Islet of Langerhans (tissue), 1 donor: ENCODE results near the gene IGSF1.
"Not testable (repeated sequence)": the region's sequence is repeated elsewhere in the genome, so short reads cannot be mapped to it uniquely, and the experiment has no call there.

Experiments
- FAIRE-seq: peaks from one replicate; lab custom pipeline; 2011; peaks lifted over from hg19 to GRCh38; lab: Jason Lieb, UNC

The IGSF1 gene

GRCh38 chrX:131271826-131272225, 17.3 kb downstream of the IGSF1 start:
- no peak for FAIRE-seq

- FAIRE-seq: no peak
Observed at GRCh38 chrX:131271274-131271673, 17.8 kb downstream of the IGSF1 start.

GRCh38 chrX:131270080-131270479, 19.0 kb downstream of the IGSF1 start:
- peak; percentile 13 for FAIRE-seq

GRCh38 chrX:131264665-131265064, 24.4 kb downstream of the IGSF1 start:
- no peak for FAIRE-seq

GRCh38 chrX:131264053-131264452, 25.1 kb downstream of the IGSF1 start:
- FAIRE-seq: no peak

- FAIRE-seq: no peak
Observed at GRCh38 chrX:131262738-131263679, 26.1 kb downstream of the IGSF1 start.

GRCh38 chrX:131262200-131262599, 26.9 kb downstream of the IGSF1 start:
- FAIRE-seq: no peak

- FAIRE-seq: no peak
Observed at GRCh38 chrX:131257367-131257766, 31.7 kb downstream of the IGSF1 start.

GRCh38 chrX:131250984-131251738, 37.9 kb downstream of the IGSF1 start:
- not testable (repeated sequence) for FAIRE-seq

GRCh38 chrX:131239057-131239456, 50.0 kb downstream of the IGSF1 start:
- FAIRE-seq: no peak

- FAIRE-seq: no peak
Observed at GRCh38 chrX:131237363-131237762, 51.7 kb downstream of the IGSF1 start.

- FAIRE-seq: no peak
Observed at GRCh38 chrX:131235768-131236545, 53.1 kb downstream of the IGSF1 start.

- no peak for FAIRE-seq
Observed at GRCh38 chrX:131227608-131228007, 61.5 kb downstream of the IGSF1 start.

- FAIRE-seq: no peak
Observed at GRCh38 chrX:131226591-131226990, 62.5 kb downstream of the IGSF1 start.

- FAIRE-seq: no peak
Observed at GRCh38 chrX:131225078-131225477, 64.0 kb downstream of the IGSF1 start.
